GM21367 (cell line): ENCODE measurements around the gene ELAVL3.
"Not testable (repeated sequence)": the region's sequence is repeated elsewhere in the genome, so short reads cannot be mapped to it uniquely, and the experiment has no call there.

ENCODE experiments used
- ATAC-seq: cut with Tn5 transposase; IDR thresholded peaks from one replicate; pipeline ENCODE4 v1.9.1; 2021; ENCODE audit not compliant: unreplicated experiment

The ELAVL3 gene

DNA sequence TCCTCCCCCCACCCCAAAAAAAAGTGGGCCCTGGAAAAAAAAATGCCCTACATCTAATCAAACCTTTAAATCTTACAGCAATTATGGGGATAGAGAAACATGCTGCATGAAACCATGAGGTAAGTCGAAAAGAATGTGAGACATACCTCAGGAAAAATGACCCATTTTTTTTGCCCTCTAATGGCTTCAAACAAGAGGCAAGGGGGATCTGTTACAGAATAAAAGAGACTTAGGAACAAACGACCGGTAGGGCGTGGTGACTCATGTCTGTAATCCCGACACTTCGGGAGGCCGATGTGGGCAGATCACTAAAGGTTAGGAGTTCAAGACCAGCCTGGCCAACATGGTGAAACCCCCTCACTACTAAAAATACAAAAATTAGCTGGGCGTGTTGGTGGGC lies 70.2 kb downstream of the ELAVL3 start:
- no peak for ATAC-seq

DNA sequence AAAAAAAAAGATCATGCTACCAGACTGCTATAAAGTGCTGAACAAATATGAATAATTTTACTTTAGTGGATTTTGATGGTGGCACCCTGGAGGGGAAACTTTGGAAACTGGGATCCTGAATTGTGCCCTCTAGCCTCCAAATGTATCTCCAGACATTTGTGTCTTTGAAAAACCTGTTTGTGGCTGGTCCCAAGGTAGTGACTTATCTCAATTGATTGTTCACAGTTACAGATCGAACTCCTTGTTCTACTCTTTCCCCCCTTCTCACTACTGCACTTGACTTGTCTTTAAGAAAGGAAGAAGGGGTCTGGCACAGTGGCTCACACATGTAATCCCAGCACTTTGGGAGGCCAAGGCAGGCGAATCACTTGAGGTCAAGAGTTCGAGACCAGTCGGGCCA lies 72.3 kb downstream of the ELAVL3 start:
- ATAC-seq, result no peak

DNA sequence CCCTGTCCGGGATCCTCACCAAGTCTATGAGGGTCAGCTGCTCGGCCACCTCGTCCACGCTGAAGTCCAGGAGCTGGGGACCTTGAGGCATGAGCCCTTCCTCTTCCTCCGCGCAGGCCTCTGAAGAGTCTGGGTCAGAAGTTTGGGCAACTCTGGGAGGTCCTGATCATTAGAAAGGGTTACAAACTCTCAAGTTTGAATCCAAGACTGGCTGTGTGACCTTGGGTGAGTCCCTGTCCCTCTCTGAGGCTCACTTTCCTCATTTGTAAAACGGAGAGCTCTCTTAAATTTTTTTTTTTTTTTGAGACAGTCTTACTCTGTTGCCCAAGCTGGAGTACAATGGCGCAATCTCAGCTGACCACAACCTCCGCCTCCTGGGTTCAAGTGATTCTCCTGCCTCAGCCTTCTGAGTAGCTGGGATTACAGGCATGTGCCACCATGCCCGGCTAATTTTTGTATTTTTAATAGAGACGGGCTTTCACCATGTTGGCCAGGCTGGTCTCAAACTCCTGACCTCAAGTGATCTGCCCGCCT lies 74.1 kb downstream of the ELAVL3 start:
- ATAC-seq, result not testable (repeated sequence)

DNA sequence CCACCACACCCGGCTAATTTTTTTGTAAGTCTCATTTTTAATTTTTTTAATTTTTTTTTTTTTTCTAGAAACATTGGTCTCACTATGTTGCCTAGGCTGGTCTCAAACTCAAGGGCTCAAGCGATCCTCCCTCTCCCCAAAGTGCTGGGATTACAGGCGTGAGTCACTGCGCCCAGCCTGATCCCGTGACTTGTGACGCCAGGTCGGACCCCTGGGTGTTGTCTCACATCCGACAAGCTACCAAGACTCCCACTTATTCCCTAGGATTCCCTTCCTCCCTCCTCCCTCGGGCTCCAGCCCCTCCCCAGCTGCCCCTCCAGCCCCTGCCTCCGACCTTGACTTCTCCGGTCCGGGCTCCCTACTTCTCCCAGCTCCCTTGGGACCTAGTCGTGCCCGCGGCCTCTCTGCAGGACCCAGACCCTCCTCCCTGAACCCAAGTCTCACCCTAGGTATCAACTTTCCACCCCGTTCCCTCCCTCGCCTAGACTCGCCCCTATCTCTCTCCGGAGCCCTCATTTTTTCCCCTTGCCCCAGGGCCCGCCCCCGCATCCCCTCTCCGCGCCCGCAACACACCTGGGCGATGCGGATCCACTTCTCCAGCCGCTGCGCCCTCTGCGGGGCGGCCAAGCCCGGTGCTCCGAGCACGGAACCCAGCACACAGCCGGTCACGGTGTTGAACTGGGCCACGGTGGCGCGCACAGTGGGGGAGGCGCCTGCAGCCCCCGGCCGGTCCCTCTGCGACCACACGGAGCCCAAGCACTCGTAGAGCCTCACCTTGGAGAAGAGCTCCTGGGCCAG lies 74.8 kb downstream of the ELAVL3 start:
- no peak for ATAC-seq

DNA sequence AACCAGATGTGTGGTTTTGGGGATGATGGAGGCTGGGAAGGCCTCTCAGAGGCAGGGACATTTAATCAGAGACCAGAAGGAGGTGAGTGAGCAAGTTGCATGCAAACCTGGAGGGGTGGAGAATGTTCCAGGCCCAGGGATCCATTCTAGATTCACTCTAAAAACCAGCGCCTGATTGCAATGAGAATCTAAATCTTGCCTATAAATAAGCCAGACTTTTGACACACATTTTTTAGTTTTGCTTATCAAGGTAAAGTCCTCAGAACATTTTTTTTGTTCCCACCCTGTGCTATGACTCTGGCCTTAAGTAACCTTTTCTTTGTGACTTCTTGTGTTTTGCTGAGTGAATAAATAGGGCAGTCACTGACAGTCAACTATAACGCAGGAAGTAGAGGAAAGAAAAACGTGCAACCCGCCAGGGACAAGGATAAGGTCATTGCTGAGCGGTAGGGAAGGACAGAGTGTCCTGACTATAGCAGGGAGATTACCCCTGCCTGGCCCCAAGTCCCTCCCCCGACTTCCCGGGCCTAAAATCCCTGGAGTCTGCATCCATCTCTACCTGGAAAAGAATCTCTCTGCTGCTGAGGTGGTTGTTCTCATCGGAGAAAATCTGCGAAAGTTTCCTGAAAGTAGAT lies 76.1 kb downstream of the ELAVL3 start:
- no peak for ATAC-seq

DNA sequence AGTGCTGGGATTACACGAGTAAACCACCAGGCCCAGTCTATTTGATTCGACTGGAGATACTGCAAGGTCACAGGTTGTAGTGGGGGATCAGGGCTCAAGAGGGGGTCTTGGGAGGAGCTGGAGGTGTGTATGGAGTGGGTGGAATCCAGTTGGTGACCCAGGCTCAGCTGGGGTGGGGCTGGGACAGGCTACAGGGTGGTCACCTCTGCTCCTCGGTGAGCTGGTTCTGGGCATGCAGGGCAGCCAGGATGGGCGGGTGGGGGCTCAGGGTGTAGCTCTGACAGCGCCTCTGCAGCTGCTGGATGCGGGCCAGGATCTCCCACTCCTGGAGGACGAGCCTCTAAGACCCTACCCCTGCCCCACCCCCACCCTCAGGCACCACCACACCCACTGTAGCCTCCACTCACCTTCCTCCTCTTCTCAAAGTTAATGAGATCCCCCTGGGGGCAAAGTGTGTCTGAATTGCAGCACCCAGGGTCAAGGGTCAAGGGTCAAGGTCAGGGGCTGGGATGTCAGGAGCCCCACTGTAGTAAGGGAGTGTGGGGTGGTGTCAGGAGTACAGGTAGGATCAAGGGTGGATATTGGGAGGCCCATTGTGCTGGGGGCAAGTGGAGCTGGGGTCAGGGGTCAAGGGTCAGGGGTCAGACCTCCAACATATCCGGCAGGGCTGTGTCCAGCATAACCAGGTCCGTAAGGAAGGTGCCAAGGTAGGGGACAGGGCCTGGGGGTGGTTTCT lies 78.9 kb downstream of the ELAVL3 start:
- no peak for ATAC-seq
